Measurements from ENCODE around the gene PRKN.
"Not testable (repeated sequence)": the region's sequence is repeated elsewhere in the genome, so short reads cannot be mapped to it uniquely, and the experiment has no call there.

PRKN gene

DNA sequence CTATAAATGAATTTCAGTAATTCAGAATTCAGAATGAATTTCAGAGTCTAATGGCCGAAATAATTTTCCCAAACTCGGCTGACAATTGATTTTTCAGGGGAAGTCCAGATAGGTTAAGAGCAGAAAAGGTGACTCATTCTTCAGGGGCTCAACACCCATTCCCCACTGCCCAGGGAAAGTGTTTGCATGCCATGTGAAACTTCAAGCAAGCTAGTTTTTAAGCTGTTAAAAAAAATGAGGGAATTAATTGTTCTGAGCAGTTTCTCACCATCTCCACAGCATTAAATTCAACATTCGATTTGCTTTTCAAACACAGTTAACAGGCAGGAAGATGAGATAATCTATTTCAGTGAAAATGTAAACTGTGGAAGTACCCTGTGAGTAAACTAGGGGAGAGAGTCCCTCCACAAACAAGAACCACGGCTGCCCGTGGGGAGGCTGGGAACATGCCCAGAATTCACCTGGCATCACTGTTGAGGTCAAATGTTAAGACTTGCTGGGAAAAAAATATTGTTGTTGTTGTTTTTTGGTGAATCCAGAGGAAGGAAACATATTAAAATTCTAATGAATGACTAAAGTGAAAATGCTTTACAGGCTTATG, 803.0 kb downstream of the PRKN start:
- no peak for DNase-seq

DNA sequence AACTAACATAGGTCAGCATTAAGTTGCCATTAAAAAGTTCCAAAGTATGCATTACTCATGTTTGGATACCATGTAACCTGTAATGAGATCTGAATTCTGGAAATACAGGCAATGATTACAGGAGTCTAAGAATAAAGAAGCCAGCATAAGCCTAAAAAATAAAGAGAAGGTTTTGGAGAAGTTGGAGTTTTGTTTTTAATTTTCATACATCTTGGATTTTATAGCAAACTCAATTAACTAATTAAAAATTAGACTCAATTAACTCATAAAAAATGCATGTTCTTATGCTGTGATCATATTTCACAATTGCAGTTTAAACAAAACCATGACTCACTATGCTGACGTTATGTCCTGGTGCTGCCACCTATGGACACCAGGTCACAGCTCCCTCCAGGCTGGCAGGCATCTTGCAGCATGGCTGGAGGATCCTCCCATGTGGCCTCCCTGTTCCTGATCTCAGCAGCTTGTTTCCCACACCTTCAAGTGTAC, 804.9 kb downstream of the PRKN start:
- no peak for DNase-seq

DNA sequence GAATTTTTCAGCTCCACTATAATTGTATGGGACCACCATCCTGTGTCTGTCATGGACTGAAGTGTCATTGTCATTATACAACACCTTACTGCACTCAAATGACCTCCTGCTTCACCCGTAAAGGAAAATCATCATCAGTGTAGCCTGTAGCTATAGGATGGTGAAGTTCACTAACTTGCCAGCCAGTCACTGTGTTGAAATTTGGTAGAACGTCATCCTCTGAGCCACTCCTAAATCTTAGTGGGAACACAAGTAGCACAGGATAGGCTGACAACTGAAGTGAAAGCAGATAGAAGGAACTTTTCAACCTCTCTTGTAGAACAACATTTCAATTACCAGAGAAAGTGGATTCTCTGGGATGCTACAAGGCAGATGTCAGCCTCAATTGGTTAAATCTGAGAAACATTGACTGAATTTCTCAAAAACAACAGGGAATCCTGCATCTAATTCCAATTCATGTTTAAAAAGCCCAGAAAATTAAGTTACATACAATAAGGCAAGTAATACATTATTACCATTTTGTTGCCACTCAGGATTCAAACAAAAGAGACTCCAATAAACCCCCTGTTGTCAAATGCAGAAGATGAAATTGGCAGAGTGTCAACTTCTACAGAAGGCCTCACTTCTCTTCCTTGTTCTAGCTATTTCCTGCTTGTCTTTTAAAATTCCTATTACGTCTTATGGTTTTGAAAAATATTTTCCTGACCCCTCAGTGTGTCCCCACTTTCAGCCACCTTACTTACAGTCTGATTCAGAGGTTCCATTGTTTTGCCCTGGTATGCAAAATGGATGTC, 805.8 kb downstream of the PRKN start:
- no peak for DNase-seq

DNA sequence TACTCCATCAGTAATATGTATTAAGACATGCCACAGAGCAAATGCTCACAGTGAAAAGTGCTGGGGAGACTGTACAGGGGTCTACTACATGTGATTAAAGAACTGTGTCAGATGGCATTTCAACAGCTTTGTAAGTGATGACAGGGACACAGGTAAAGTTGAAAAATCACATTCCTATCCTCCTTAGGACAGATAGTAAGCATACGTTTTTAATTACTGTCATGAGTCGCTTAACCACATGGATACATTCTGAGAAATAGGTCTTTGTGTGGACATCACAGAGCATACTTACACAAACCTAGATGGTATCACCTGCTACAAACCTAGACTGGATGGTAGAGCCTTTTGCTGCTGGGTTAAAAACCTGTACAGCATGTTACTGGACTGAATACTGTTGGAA, 807.9 kb downstream of the PRKN start:
- no peak for DNase-seq

DNA sequence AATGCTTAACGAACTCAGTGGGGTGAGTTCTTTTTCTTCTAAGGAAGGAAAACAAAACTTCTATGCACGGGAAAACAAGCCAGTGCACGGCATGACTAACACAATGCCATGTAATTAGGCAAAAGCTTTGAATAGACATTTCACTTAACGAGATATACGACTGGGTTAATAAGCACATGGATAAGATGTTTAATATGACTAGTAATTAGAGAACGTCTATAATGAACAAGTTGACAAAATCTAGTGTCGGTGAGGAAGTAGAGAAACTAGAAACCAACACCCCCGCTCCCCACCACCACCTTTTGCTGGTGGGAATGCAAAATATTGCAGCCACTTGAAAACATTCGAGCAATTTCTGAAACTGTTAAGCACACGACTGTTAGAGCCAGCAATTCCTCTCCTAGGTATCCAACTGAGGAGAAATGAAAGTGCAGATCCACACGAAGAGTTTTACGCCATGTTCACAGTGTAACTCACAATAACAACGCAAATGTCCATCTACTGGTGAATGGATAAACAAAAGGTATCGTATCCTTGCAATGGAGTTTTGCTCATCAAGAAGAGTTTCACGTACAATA, 808.8 kb downstream of the PRKN start:
- no peak for DNase-seq

DNA sequence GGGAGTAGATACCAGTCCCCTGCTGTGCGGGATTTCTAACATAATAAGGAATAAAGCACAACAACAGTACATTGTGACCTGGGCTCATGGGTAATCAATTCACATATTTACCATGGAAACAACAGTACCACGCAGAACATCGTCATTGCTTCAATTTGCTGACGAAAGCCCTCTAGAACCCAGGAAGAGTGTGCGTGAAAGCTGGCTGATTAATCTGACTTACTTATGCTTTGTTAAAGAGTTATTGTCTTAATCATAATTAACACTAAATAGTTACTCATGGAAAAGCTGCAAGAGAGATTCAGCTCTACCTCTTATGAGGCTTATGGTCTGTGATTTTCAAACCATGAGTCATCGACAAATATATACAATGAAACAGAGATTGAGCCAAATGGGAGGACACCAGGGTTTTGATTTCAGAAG, 809.4 kb downstream of the PRKN start:
- no peak for DNase-seq

DNA sequence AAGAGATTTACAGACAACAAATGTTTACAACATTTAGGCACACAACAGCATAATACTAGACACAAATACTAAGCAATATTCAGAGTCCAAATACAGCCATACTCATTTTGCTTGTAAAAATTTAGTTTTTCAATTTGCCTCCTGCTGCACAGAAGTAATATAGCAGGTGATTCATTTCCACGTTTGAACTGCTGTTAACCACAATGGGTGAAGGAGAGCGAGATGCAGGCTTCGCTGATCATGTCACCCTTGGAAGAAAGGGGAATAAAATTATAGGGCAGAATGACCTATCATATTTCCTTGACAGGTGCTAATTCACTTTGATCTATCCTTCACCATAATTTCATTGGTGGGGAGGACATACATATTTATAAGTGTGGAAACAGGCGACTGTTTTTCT, 809.9 kb downstream of the PRKN start:
- DNase-seq: no peak

DNA sequence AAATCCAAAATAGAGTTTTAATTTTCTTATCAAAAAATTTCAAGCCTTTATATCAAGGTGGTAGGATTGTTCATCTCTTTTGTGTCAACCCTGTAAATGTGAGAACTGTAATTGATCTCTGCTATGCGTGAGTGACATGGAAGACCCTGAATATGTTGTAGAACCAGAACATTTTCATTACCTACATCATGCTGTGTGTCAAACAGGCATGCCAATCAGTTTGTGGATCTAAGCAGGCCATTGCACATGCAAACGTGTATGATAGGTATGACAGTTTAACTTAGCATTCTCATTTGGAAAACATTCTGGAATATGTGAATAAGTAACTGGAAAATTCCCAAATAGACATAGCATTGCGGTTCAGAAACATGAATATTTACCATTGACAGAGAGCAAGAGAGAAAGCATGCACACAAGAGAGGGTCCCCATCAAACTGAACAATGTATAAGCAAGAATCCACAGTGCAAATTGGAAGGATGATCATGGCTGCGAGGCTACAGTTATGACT, 812.1 kb downstream of the PRKN start:
- no peak for DNase-seq

DNA sequence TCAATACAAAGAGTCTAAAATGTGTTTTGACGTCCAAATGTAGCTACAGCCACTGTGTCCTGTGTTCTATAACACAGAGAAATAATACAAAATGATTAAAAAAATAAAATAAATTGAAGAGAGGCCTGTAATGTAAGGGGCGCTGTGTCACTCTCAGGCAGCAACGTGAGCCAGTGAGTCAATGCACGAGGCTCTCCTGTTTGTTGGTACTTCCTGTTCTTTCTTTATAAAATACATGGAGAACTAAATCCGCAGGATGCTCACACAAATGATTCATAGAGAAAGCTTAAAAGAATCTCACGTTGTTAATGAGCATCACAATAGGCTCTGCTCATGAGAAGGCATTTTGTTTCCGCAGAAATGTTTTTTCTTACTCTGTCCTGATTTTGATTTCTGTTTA, 818.7 kb downstream of the PRKN start:
- no peak for DNase-seq

DNA sequence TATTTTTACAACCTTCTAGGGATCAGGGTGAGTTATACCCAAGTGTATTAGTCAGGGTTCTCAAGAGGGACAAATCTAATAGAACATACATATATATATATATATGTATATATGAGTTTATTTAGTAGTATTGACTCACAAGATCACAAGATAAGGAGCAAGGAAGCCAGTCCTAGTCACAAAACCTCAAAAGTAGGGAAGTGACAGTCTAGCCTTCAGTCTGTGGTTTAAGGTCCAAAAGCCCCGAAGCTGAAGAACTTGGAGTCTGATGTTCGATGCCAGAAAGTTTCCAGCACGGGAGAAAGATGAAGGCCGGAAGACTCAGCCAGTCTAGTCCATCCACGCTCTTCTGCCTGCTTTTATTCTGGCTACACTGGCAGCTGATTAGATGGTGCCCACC, 821.0 kb downstream of the PRKN start:
- DNase-seq: no peak

DNA sequence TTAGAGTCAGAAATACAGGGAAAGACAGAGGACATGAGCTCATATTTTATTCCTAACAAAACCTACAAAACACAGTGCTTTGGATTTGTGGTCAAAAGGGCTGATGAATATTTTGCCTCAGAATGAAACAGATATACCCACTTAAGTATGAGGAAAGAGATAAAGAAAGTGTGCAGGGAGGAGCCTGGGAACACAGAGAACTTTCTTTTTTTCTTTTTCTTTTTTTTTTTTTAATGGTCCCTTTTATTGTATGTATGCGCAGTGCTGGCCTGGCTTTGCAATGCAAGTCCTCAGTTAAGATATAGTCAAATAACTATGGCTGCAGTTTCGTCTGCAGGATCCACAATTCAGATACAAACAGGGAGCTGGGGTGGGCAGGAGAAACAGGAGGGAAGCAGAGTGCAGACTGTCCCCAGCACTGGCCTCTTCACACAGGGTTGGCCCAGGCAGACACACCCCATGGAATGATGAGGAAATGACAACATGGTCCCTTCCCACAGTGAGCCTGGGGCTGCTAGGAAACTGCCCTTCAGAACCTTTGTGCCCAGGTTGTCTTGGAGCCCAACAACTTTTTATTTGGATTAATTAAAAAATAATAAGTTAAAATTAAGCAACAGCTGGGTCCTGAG, 823.9 kb downstream of the PRKN start:
- DNase-seq: no peak

DNA sequence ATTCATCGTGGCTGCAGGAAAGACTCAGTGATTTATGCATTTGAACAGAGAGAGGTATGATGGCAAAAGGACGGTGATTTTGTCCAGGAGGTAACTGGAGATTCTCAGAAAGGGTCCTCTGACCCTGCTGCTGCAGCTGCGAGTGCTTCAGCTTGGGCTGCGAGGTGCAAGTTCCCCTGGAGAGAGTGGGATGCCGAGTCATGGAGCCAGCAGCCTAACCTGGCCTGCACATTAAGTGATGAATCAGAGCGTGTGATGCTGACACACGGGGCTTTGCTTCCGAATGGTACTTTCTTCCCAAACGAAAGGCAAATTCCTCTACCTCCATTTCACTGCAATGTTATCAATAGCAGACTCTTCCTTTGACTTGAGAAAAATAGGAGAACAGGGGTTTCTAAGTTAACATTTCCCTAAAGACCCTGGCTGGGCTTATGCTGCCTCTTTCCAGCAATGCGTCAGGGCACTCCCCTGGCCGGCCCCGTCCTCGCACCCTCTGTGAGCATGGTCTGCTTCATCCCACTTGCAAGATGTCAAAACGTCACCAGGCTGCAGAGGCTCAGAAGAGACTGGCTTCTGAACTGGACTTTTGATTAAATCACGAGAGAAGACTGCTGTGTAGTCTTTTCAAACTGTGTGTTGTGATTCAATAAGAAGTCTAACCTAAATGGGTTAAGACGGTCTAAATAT, 825.7 kb downstream of the PRKN start:
- DNase-seq: no peak

DNA sequence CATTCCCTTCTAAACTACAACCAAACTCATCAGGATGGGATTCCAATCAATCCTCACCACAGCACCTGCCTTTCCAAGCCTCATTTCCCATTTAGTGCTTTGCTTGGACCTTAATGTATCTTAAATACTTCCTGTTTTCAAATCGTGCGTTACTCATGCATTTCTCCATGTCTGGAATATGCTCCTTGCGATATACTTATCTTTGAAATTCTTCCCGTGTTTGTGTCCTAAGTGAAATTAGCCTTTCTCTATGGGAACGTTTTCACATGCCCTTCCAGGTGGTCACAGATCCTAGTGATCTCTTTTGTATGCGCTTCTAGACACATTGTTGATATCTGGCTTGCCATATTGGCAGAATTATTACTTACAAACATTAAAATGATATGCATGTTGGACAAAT, 833.1 kb downstream of the PRKN start:
- no peak for DNase-seq

DNA sequence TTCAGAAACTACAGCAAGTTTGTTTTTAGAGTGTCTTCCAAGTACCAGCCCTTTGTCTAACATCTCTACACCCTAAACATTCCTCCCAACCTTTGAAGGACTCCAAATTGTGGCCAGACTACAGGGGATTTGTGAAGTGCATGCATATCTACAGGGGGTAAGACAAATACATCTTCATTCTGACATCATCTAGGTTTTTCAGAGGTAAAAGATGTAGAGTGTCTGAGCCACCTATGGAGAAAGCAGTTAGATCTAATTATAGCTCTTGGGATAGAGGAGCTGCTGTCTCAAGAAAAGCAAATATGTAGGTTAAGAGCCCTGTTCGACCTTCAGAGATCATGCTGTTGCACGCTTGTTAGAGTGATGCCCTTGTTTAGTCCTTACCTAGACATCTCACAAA, 836.0 kb downstream of the PRKN start:
- no peak for DNase-seq

DNA sequence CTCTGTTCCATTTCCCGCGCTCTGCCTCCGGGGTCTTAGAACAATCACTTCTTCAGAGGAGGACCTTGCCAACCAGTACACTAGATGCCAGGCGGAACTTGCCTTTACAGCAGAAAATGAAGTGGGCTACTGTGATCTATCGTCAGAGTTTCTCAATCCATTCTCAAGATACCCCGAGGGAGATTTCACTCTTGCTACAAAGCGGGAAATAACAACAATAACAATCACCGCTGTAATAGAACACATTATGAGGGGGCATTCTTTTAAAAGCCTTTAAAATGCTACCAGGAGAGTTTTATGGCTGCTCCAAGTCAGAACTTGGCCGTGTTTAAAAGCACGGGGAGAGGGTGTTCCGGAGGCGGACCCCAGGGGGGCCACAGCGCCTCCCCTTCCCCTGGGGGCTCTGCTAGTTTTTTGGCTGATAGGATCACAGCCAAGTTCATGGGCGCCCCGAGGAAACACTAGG, 836.7 kb downstream of the PRKN start:
- DNase-seq: no peak

DNA sequence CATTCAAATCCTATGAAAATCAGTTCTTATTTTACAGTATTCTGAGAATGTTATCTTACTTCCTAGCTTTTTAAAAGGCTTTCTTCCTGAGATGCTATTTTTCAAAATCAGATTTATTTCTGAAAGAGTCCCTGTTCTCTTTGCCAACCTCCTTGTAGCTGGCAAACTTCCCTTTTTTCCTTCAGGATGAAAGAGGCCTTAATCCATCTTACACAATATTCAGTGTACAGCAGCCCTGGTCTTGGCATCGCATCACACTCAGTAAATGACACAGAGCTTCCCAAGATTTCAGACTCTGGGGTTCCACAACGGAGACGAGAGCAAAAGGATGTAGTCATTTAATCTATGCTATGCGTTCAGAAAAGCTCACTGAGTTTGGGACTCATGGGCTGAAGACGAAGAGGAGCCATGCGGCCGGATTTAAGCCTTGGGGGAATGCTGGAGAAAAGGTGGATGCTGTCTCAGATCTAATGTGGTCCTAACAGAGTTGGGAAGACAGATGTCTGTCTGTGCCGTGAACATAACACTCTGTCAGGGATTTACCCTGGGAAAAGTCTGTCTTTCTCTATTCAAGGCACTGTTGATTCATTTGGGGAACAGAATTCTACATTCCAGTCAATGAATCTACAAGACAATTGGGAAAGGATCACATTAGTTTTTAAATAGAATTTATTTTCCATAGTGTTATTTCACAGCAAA, 837.3 kb downstream of the PRKN start:
- DNase-seq: no peak

DNA sequence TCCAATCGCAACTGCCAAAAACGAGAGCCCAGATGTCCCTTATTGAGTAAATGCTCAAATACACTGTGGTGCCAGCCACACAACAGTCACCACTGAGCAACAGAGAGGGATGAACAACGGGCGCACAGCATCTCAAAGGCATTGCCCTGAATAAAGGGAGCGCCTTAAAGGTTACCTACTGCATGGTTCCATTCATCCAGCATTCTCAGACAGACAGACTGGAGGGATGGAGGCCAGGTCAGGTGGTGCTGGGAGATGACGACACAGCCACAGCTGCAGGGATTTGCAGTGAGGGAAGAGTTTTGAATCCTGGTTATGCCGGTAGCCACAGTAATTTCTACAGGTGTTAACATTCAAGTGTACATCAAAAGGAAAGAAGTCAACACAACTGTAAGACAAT, 838.2 kb downstream of the PRKN start:
- no peak for DNase-seq

DNA sequence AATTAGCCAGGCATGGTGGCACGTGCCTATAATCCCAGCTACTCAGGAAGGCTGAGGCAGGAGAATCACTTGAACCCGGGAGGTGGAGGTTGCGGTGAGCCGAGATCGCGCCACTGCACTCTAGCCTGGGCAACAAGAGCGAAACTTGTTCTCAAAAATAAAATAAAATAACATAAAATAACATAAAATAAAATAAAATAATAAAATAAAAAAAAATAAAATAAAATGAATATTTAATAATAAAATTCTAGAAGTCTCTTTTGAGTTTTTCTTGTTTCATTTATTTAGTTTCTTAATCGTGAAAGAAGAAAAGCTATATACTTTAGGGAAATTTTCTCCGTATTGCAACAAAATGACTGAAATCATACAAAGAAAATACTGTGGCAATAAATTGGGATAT, 841.0 kb downstream of the PRKN start:
- DNase-seq: not testable (repeated sequence)

DNA sequence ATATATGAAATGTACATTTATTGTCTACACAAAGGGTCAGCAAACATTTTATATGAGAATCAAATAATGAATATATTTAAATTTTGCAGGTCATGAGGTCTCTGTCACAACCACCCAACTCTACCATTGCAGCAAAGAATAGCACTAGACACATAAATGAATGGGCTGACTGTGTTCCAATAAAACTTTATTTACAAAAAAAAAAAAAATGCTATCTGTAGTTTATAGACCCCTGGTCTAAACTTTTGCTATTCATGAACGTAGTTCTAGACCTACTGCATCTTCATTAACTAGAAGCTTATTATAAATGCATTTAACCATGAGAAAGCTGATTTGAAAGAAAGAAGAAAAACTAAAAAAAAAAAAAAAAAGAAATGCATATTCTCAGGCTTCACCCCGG, 842.8 kb downstream of the PRKN start:
- no peak for DNase-seq

DNA sequence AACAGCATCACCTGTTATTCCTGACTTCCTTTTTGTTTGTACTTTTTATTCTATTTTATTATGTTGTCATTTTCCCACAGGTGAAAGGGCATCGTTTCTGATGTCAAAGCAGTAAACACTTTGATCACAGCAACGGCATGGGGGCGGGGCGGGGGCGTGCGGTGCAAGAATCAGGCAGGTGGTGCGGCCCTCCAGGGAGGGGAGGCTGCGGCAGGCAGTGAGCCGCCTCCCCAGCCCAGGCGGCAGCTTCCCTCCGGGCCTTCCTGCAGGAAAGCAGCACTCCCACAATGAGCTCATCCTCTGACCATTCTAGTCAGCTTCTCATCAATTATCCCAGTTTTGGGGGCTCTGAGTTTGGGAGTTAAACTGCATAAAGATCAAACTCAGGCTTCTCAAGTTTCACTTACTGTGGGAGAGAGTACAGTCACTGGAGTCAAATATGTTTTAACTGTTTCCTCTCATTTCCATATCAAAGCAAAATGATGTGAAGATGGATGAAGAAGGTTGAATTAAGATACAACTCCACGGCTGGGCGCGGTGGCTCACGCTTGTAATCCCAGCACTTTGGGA, 845.3 kb downstream of the PRKN start:
- DNase-seq: no peak

DNA sequence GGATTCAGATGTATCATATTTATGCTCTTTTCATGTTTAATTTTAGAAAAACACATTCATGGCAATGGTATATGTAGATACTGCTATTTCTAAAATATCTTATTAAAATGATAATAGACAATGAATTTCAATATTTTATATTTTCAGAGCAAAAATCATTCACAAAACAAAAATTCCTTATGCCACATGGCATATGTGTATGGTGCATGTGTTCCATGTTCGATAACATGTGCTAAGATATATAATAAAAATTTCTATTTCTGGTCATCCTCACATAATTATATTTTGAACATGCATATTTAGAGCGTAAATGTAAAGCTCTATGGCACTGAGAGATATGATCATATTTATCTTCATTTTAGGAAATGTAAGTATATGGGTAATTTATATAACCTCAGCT, 847.5 kb downstream of the PRKN start:
- DNase-seq: no peak

DNA sequence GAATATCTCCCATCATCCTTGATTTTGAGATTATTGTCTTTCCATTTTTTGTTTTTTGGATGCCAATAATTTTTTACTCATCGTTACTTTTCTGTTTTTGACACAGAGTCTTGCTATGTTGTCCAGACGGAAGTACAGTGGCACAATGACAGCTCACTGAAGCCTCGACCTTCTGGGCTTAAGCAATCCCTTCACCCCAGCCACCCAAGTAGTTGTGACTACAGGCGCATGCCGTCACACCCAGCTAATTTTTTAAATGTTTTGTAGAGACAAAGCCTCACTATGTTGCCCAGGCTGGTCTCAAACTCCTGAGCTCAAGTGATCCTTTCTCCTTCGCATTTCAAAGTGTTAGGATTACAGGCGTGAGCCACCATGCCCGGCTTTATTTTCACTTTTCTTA, 851.3 kb downstream of the PRKN start:
- DNase-seq: no peak

Measured in CD4-positive, alpha-beta T cell treated with Interleukin-17A for 4 hours (primary cell).